HG03342 (cell line): ENCODE results near the gene PPP4R2.

Experiments
- ATAC-seq: cut with Tn5 transposase; IDR thresholded peaks from one replicate; pipeline ENCODE4 v1.9.1; 2021; ENCODE audit warnings: mild to moderate bottlenecking, moderate library complexity; ENCODE audit not compliant: unreplicated experiment

The PPP4R2 gene

GRCh38 chr3:72996473-72997333 lies at the start of gene PPP4R2:
Gene PPP4R2 (plus strand): TSS chr3:72996811. CDS start chr3:72997038, 227 bp downstream.
- ATAC-seq = peak; percentile 92

- no peak for ATAC-seq
Observed at GRCh38 chr3:72947715-72948490, 48.7 kb upstream of the PPP4R2 start.

- ATAC-seq = no peak
Observed at GRCh38 chr3:72949016-72949415, 47.6 kb upstream of the PPP4R2 start.

- peak; percentile 58 for ATAC-seq
Observed at GRCh38 chr3:72950372-72950771, 46.2 kb upstream of the PPP4R2 start.

GRCh38 chr3:72950801-72951200 lies 45.8 kb upstream of the PPP4R2 start:
- ATAC-seq = no peak

- ATAC-seq = peak; percentile 53
Observed at GRCh38 chr3:72951259-72951722, 45.3 kb upstream of the PPP4R2 start.

- no peak for ATAC-seq
Observed at GRCh38 chr3:72953325-72953956, 43.2 kb upstream of the PPP4R2 start.

- no peak for ATAC-seq
Observed at GRCh38 chr3:72957297-72957696, 39.3 kb upstream of the PPP4R2 start.

GRCh38 chr3:72959336-72959735 lies 37.3 kb upstream of the PPP4R2 start:
- no peak for ATAC-seq

GRCh38 chr3:72960812-72961518 lies 35.6 kb upstream of the PPP4R2 start:
- no peak for ATAC-seq

- ATAC-seq = no peak
Observed at GRCh38 chr3:72961752-72962151, 34.9 kb upstream of the PPP4R2 start.

GRCh38 chr3:72962317-72962716 lies 34.3 kb upstream of the PPP4R2 start:
- ATAC-seq = no peak

GRCh38 chr3:72964633-72965032 lies 32.0 kb upstream of the PPP4R2 start:
- peak; percentile 62 for ATAC-seq

GRCh38 chr3:72968266-72968664 lies 28.3 kb upstream of the PPP4R2 start:
- ATAC-seq = no peak

- no peak for ATAC-seq
Observed at GRCh38 chr3:72969766-72970165, 26.8 kb upstream of the PPP4R2 start.

- ATAC-seq = no peak
Observed at GRCh38 chr3:72970942-72971341, 25.7 kb upstream of the PPP4R2 start.

- ATAC-seq = no peak
Observed at GRCh38 chr3:72972706-72973030, 23.9 kb upstream of the PPP4R2 start.

GRCh38 chr3:72973031-72973723 lies 23.4 kb upstream of the PPP4R2 start:
- no peak for ATAC-seq

GRCh38 chr3:72973786-72974185 lies 22.8 kb upstream of the PPP4R2 start:
- no peak for ATAC-seq

GRCh38 chr3:72974956-72975355 lies 21.7 kb upstream of the PPP4R2 start:
- ATAC-seq = no peak
